ENCODE results near the gene POLR2H. TPM values are rescaled to one million over a fixed set of nuclear protein-coding genes. Genes with fewer than 3 reads are reported as not detected.
A peak's percentile ranks its signal among the peaks of the same experiment; 100 is the strongest.

Gene POLR2H
- total RNA-seq, 1 experiment from 2014 or later, result 133 TPM

DNA sequence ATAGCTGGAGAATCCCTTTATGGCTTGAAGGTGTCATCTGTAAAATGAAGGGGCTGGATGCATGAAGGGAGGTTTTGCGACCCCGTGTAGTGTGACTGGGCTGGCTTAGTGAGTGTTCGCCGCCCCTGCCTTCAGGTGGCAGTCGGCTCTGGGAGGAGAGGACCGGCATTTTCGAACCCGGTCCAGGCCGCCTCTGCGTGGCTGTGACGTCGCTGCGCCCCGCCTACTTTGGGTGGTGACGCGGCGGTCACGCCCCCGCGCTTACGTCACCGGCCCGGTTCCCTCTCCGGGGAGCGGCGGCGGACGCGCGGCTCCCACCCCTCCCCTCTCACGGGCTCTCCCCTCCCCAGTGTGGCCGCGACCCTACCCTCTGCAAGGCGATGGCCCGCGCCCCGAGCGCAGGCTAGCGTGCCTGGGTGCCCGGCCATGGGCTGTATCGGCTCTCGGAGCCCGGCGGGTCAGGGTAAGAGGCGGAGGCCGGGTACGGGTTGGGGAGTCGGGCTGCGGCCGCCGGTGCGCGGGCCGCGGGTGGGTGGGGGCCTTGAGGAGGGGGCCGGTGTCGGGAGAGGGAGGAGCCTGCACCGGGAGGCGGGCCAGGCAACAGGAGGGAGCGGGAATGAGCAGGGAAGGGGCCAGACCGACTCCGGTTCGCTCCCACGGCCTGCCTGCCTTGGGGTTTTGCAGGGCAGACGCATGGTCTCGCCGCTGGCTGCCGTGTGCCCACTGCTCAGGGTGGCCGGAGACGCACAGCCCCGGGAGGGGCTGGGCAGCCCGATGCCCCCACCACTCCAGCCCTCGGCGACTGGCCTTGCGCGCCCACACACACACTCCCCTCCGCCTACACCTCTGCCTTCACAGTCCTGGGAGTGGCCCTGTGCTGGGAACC is 25.6 kb upstream of the POLR2H start (continued):
- TF ChIP-seq, protein P1, sequence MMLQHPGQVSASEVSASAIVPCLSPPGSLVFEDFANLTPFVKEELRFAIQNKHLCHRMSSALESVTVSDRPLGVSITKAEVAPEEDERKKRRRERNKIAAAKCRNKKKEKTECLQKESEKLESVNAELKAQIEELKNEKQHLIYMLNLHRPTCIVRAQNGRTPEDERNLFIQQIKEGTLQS (CRISPR knock-in tag; conservative IDR thresholded peaks at IDR 0.05), result no peak
- no peak for TF ChIP-seq FOXP1 (CRISPR knock-in tag; IDR thresholded peaks at IDR 0.05; ENCODE audit: borderline replicate concordance)
- TF ChIP-seq, protein P2, sequence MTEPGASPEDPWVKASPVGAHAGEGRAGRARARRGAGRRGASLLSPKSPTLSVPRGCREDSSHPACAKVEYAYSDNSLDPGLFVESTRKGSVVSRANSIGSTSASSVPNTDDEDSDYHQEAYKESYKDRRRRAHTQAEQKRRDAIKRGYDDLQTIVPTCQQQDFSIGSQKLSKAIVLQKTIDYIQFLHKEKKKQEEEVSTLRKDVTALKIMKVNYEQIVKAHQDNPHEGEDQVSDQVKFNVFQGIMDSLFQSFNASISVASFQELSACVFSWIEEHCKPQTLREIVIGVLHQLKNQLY (CRISPR knock-in tag; IDR thresholded peaks at IDR 0.05), result no peak
- TF ChIP-seq ZNF396 (CRISPR knock-in tag; IDR thresholded peaks at IDR 0.05; ENCODE audit: borderline replicate concordance), result no peak
- no peak; the same call in 1 of the 2 replicates for TF ChIP-seq ESRRA (CRISPR knock-in tag; IDR thresholded peaks at IDR 0.05; ENCODE audit: borderline replicate concordance)
- peak; percentile 69; the same call in 1 of the 2 replicates for TF ChIP-seq ETV6 (CRISPR knock-in tag; IDR thresholded peaks at IDR 0.05)
- TF ChIP-seq NR2C2 (CRISPR knock-in tag; IDR thresholded peaks at IDR 0.05), result no peak
- peak; percentile 90 for TF ChIP-seq ATF1 (CRISPR knock-in tag; IDR thresholded peaks at IDR 0.05)
- peak; percentile 52; the same call in 1 of the 2 replicates for TF ChIP-seq TP53 (CRISPR knock-in tag; IDR thresholded peaks at IDR 0.05)
- TF ChIP-seq, protein P3, sequence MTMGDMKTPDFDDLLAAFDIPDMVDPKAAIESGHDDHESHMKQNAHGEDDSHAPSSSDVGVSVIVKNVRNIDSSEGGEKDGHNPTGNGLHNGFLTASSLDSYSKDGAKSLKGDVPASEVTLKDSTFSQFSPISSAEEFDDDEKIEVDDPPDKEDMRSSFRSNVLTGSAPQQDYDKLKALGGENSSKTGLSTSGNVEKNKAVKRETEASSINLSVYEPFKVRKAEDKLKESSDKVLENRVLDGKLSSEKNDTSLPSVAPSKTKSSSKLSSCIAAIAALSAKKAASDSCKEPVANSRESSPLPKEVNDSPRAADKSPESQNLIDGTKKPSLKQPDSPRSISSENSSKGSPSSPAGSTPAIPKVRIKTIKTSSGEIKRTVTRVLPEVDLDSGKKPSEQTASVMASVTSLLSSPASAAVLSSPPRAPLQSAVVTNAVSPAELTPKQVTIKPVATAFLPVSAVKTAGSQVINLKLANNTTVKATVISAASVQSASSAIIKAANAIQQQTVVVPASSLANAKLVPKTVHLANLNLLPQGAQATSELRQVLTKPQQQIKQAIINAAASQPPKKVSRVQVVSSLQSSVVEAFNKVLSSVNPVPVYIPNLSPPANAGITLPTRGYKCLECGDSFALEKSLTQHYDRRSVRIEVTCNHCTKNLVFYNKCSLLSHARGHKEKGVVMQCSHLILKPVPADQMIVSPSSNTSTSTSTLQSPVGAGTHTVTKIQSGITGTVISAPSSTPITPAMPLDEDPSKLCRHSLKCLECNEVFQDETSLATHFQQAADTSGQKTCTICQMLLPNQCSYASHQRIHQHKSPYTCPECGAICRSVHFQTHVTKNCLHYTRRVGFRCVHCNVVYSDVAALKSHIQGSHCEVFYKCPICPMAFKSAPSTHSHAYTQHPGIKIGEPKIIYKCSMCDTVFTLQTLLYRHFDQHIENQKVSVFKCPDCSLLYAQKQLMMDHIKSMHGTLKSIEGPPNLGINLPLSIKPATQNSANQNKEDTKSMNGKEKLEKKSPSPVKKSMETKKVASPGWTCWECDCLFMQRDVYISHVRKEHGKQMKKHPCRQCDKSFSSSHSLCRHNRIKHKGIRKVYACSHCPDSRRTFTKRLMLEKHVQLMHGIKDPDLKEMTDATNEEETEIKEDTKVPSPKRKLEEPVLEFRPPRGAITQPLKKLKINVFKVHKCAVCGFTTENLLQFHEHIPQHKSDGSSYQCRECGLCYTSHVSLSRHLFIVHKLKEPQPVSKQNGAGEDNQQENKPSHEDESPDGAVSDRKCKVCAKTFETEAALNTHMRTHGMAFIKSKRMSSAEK (CRISPR knock-in tag; IDR thresholded peaks at IDR 0.05; ENCODE audit: borderline replicate concordance), result peak; percentile 7; the same call in 1 of the 2 replicates
- TF ChIP-seq, protein P4, sequence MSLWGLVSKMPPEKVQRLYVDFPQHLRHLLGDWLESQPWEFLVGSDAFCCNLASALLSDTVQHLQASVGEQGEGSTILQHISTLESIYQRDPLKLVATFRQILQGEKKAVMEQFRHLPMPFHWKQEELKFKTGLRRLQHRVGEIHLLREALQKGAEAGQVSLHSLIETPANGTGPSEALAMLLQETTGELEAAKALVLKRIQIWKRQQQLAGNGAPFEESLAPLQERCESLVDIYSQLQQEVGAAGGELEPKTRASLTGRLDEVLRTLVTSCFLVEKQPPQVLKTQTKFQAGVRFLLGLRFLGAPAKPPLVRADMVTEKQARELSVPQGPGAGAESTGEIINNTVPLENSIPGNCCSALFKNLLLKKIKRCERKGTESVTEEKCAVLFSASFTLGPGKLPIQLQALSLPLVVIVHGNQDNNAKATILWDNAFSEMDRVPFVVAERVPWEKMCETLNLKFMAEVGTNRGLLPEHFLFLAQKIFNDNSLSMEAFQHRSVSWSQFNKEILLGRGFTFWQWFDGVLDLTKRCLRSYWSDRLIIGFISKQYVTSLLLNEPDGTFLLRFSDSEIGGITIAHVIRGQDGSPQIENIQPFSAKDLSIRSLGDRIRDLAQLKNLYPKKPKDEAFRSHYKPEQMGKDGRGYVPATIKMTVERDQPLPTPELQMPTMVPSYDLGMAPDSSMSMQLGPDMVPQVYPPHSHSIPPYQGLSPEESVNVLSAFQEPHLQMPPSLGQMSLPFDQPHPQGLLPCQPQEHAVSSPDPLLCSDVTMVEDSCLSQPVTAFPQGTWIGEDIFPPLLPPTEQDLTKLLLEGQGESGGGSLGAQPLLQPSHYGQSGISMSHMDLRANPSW (CRISPR knock-in tag; conservative IDR thresholded peaks at IDR 0.05; ENCODE audit: low read depth), result no peak
- TF ChIP-seq JUN (CRISPR knock-in tag; IDR thresholded peaks at IDR 0.05), result 0 out of 2 replicates have a peak, but pooled peaks have one; percentile 32
- TF ChIP-seq RELA (CRISPR knock-in tag; IDR thresholded peaks at IDR 0.05; ENCODE audit: borderline replicate concordance), result no peak
- no peak for TF ChIP-seq KAT7 (CRISPR knock-in tag; IDR thresholded peaks at IDR 0.05; ENCODE audit: borderline replicate concordance)
- TF ChIP-seq MYBL2 (CRISPR knock-in tag; IDR thresholded peaks at IDR 0.05), result peak; percentile 54; the same call in 1 of the 2 replicates
- TF ChIP-seq NFYB (CRISPR knock-in tag; conservative IDR thresholded peaks at IDR 0.05; ENCODE audit: low read depth), result no peak
- TF ChIP-seq SMAD4 (CRISPR knock-in tag; IDR thresholded peaks at IDR 0.05), result no peak
- TF ChIP-seq, protein P5, sequence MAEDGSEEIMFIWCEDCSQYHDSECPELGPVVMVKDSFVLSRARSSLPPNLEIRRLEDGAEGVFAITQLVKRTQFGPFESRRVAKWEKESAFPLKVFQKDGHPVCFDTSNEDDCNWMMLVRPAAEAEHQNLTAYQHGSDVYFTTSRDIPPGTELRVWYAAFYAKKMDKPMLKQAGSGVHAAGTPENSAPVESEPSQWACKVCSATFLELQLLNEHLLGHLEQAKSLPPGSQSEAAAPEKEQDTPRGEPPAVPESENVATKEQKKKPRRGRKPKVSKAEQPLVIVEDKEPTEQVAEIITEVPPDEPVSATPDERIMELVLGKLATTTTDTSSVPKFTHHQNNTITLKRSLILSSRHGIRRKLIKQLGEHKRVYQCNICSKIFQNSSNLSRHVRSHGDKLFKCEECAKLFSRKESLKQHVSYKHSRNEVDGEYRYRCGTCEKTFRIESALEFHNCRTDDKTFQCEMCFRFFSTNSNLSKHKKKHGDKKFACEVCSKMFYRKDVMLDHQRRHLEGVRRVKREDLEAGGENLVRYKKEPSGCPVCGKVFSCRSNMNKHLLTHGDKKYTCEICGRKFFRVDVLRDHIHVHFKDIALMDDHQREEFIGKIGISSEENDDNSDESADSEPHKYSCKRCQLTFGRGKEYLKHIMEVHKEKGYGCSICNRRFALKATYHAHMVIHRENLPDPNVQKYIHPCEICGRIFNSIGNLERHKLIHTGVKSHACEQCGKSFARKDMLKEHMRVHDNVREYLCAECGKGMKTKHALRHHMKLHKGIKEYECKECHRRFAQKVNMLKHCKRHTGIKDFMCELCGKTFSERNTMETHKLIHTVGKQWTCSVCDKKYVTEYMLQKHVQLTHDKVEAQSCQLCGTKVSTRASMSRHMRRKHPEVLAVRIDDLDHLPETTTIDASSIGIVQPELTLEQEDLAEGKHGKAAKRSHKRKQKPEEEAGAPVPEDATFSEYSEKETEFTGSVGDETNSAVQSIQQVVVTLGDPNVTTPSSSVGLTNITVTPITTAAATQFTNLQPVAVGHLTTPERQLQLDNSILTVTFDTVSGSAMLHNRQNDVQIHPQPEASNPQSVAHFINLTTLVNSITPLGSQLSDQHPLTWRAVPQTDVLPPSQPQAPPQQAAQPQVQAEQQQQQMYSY (CRISPR knock-in tag; IDR thresholded peaks at IDR 0.05), result peak; percentile 59; the same call in 1 of the 2 replicates
- TF ChIP-seq, protein P6, sequence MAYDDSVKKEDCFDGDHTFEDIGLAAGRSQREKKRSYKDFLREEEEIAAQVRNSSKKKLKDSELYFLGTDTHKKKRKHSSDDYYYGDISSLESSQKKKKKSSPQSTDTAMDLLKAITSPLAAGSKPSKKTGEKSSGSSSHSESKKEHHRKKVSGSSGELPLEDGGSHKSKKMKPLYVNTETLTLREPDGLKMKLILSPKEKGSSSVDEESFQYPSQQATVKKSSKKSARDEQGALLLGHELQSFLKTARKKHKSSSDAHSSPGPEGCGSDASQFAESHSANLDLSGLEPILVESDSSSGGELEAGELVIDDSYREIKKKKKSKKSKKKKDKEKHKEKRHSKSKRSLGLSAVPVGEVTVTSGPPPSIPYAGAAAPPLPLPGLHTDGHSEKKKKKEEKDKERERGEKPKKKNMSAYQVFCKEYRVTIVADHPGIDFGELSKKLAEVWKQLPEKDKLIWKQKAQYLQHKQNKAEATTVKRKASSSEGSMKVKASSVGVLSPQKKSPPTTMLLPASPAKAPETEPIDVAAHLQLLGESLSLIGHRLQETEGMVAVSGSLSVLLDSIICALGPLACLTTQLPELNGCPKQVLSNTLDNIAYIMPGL (CRISPR knock-in tag; IDR thresholded peaks at IDR 0.05), result no peak
- no peak for TF ChIP-seq OVOL2 (CRISPR knock-in tag; IDR thresholded peaks at IDR 0.05; ENCODE audit: borderline replicate concordance)
- TF ChIP-seq SMAD3 (CRISPR knock-in tag; IDR thresholded peaks at IDR 0.05; ENCODE audit: borderline replicate concordance), result 0 out of 2 replicates have a peak, but pooled peaks have one; percentile 83
- peak; percentile 82; the same call in 1 of the 2 replicates for TF ChIP-seq NFATC4 (CRISPR knock-in tag; IDR thresholded peaks at IDR 0.05)
- TF ChIP-seq, protein P7, sequence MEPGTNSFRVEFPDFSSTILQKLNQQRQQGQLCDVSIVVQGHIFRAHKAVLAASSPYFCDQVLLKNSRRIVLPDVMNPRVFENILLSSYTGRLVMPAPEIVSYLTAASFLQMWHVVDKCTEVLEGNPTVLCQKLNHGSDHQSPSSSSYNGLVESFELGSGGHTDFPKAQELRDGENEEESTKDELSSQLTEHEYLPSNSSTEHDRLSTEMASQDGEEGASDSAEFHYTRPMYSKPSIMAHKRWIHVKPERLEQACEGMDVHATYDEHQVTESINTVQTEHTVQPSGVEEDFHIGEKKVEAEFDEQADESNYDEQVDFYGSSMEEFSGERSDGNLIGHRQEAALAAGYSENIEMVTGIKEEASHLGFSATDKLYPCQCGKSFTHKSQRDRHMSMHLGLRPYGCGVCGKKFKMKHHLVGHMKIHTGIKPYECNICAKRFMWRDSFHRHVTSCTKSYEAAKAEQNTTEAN (CRISPR knock-in tag; IDR thresholded peaks at IDR 0.05), result no peak; the same call in 1 of the 2 replicates

All from WTC11 (cell line).